Chondrocyte (in vitro differentiated cells): ENCODE results near the gene ID2. TPM values are rescaled to one million over a fixed set of nuclear protein-coding genes. Genes with fewer than 3 reads are reported as not detected.
A peak's percentile ranks its signal among the peaks of the same experiment; 100 is the strongest.

Source experiments
- DNase-seq: peaks from one replicate; pipeline ENCODE4 v3.0.0; 2021; ENCODE audit warnings: mixed read lengths, low spot score
- H3K27ac Mint-ChIP-seq: one replicate; pipeline ENCODE4 v1.8.0; 2021; ENCODE audit warnings: mild to moderate bottlenecking, moderate library complexity, mixed read lengths; ENCODE audit not compliant: unreplicated experiment
- H3K27me3 Mint-ChIP-seq: 2 replicates; pipeline ENCODE4 v1.8.0; 2021; ENCODE audit warnings: low read depth, mixed read lengths
- H3K36me3 Mint-ChIP-seq: 2 replicates; pipeline ENCODE4 v1.8.0; 2021; ENCODE audit warnings: low read depth, mixed read lengths
- H3K4me1 Mint-ChIP-seq: 2 replicates; pipeline ENCODE4 v1.8.0; 2021; ENCODE audit warnings: low read depth, mild to moderate bottlenecking, mixed read lengths
- H3K4me3 Mint-ChIP-seq: one replicate; pipeline ENCODE4 v1.8.0; 2021; ENCODE audit warnings: mild to moderate bottlenecking, moderate library complexity, mixed read lengths; ENCODE audit not compliant: unreplicated experiment
- H3K9me3 Mint-ChIP-seq: 2 replicates; pipeline ENCODE4 v1.8.0; 2021; ENCODE audit warnings: low read depth, mixed read lengths
- total RNA-seq: library from RNA; stranded (reverse); gene quantifications from 3 replicates; pipeline ENCODE4 v1.2.1, GENCODE V29; 2021
- TF ChIP-seq, protein P1 (sequence below): fragments of 200-600 bp; sonication (generic); IDR thresholded peaks from 2 replicates; pipeline ENCODE4 v1.5.0; 2021; ENCODE audit warnings: antibody characterized with exemption, mild to moderate bottlenecking, moderate library complexity

The ID2 gene
- total RNA-seq, 1 donor from 2014 or later = 23.1 TPM

GRCh38 chr2:8678731-8679566 is 2.9 kb upstream of the ID2 start:
- Mint-ChIP-seq H3K4me1 (peaks cover 45% of the 10 kb centered on the region), H3K36me3 (peaks cover 6% of the 10 kb centered on the region), H3K9me3 (peaks cover 9% of the 10 kb centered on the region), H3K27me3 (no peaks in the 10 kb centered on the region), H3K4me3 (peak overlapping the region; percentile 74), H3K27ac (peak overlapping the region; percentile 94)
- TF ChIP-seq, protein P1, sequence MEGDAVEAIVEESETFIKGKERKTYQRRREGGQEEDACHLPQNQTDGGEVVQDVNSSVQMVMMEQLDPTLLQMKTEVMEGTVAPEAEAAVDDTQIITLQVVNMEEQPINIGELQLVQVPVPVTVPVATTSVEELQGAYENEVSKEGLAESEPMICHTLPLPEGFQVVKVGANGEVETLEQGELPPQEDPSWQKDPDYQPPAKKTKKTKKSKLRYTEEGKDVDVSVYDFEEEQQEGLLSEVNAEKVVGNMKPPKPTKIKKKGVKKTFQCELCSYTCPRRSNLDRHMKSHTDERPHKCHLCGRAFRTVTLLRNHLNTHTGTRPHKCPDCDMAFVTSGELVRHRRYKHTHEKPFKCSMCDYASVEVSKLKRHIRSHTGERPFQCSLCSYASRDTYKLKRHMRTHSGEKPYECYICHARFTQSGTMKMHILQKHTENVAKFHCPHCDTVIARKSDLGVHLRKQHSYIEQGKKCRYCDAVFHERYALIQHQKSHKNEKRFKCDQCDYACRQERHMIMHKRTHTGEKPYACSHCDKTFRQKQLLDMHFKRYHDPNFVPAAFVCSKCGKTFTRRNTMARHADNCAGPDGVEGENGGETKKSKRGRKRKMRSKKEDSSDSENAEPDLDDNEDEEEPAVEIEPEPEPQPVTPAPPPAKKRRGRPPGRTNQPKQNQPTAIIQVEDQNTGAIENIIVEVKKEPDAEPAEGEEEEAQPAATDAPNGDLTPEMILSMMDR = peak; percentile 37
- peak; percentile 97 for DNase-seq

DNA sequence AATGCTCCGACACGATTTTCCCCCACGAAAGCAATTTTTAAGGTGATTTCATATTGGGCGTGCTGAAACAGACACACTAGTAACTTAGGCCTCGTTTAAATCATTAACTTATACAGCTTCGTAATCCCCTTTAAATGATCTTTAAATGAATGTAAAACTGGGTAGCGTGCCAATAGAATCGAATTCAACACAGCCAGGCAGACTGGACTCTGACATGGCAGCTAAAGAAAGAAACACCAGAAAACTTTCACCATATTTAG is 2.4 kb upstream of the ID2 start:
- H3K27ac Mint-ChIP-seq = peak overlapping the region; percentile 94
- peaks cover 2% of the 10 kb centered on the region for H3K36me3 Mint-ChIP-seq
- H3K4me3 Mint-ChIP-seq = peak overlapping the region; percentile 74
- no peaks in the 10 kb centered on the region for H3K27me3 Mint-ChIP-seq
- peaks cover 47% of the 10 kb centered on the region for H3K4me1 Mint-ChIP-seq
- DNase-seq = no peak
- TF ChIP-seq, protein P1 = no peak
- peaks cover 3% of the 10 kb centered on the region for H3K9me3 Mint-ChIP-seq

DNA sequence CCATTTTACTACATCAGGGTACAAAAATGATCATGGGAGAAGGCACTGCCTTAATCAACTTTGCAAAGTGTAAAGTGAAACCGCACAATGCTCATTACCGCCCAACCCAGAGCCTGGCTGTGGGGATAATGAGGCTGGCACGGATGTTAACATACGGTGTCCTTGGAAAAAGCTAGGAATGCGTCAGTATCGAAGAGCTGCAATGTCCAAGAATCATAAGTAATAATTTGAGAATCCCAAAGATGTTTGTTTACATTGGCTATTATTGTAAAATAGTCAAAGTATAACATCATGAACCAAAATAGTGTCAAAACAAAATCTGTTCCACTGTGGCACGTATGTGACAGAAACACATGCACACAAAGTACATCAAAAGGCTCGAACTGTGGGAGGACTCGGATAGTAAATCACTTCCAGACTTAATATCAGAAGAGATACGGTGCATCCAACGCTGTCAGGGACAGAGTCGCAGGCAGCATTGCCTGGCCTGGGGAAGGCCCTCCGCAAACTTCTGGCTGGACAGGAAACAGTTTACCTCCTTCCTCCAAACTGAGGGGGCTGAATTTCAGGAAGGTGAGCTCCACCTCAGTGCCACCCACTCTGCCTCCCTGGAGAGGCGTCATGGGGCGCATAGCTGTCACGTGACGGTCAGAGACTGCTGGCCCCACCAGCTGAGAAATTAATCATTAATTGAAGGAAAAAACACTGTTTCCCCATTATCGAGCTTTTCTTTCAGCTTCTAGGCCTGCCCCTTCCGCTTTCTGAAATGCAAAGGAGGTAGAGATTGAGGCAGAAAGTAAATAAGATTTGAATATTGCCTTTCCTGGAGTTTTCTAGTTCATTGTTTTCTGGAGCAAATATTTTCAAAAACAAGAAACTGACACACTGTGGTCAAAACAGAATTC is 1.8 kb upstream of the ID2 start:
- TF ChIP-seq, protein P1 = no peak
- DNase-seq = no peak
- no peaks in the 10 kb centered on the region for H3K27me3 Mint-ChIP-seq
- peak overlapping the region; percentile 94 for H3K27ac Mint-ChIP-seq
- no peaks in the 10 kb centered on the region for H3K36me3 Mint-ChIP-seq
- H3K4me3 Mint-ChIP-seq = peak overlapping the region; percentile 74
- no peaks in the 10 kb centered on the region for H3K9me3 Mint-ChIP-seq
- peaks cover 53% of the 10 kb centered on the region for H3K4me1 Mint-ChIP-seq

DNA sequence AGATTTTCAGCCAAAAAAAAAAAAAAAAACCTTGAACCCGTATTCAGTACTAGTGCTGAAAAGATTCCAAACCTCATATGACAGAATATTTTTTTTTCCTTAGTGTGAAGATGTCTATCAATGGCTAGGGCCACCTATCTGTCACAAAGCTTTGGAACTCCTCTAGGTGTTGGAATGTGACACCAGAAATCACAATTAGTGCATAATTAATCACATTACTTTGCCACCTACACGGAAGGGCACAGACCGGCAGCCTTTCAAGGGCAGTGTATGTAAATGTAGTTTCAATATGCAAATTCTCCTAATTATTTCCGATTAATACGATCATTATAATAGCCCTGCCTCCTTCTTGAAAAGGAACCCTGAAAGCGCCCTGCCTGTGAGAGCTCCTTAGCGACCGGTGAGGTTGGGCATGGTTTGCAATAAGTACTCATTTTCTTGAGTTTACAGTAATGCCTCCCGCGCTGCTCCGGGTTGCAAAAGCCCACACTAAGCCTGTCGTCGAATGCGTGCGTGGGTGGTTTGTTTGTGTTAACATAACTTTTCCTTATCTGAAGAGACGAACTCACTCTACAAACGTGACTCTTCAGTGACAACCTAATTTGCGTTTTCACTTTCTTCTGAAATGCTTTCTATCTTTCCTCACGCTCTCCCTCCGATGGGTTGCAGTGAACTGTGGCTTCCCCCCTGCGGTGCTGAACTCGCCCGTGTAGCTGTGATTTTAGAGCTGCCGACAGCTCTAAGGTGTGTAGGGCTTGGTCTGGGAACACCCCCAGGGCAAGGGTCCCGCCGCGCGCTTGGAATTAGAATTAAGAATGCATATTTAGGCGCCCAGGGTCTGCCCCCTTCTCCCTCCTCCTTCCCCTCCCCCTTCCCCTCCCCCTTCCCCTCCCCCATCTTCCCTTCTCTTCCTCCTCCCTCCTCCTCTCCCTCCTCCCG is 765 bp upstream of the ID2 start:
- Mint-ChIP-seq H3K36me3 (no peaks in the 10 kb centered on the region), H3K4me3 (peak overlapping the region; percentile 75), H3K9me3 (no peaks in the 10 kb centered on the region), H3K27ac (peak overlapping the region; percentile 94), H3K4me1 (peaks cover 53% of the 10 kb centered on the region), H3K27me3 (no peaks in the 10 kb centered on the region)
- no peak for DNase-seq
- TF ChIP-seq, protein P1 = no peak
